ENCODE results near the gene GARNL3.
A peak's percentile ranks its signal among the peaks of the same experiment; 100 is the strongest.

GARNL3 gene

GRCh38 chr9:127233550-127233949 is 31.0 kb upstream of the GARNL3 start:
- CTCF ChIA-PET: no interaction called here
- no peak for DNase-seq (ENCODE audit: extremely low spot score)
- POLR2A ChIA-PET: no interaction called here
- no peak for TF ChIP-seq CTCF (IDR thresholded peaks at IDR 0.05; ENCODE audit: control extremely low read depth, extremely low read depth, low read depth, missing control alignments)

- no peak for DNase-seq (ENCODE audit: extremely low spot score)
- ChIA-PET POLR2A (no interaction called here), CTCF (no interaction called here)
- no peak for TF ChIP-seq CTCF (IDR thresholded peaks at IDR 0.05; ENCODE audit: control extremely low read depth, extremely low read depth, low read depth, missing control alignments)
Measured at GRCh38 chr9:127233989-127234388, 30.6 kb upstream of the GARNL3 start.

- no peak for TF ChIP-seq CTCF (IDR thresholded peaks at IDR 0.05; ENCODE audit: control extremely low read depth, extremely low read depth, low read depth, missing control alignments)
- ChIA-PET CTCF (interaction anchor here (1.2 kb wide), 1 partner anchor 11 kb away, joined by 4 read pairs; no protein-coding TSS in a partner anchor), POLR2A (no interaction called here)
- DNase-seq (ENCODE audit: extremely low spot score): no peak
Measured at GRCh38 chr9:127237801-127238200, 26.8 kb upstream of the GARNL3 start.

- CTCF ChIA-PET: no interaction called here
- POLR2A ChIA-PET: no interaction called here
- no peak for TF ChIP-seq CTCF (IDR thresholded peaks at IDR 0.05; ENCODE audit: control extremely low read depth, extremely low read depth, low read depth, missing control alignments)
- DNase-seq (ENCODE audit: extremely low spot score): no peak
Measured at GRCh38 chr9:127241354-127241753, 23.2 kb upstream of the GARNL3 start.

GRCh38 chr9:127244609-127245601 is 19.7 kb upstream of the GARNL3 start:
- DNase-seq (ENCODE audit: extremely low spot score): peak; percentile 98
- TF ChIP-seq CTCF (IDR thresholded peaks at IDR 0.05; ENCODE audit: control extremely low read depth, extremely low read depth, low read depth, missing control alignments): no peak
- POLR2A ChIA-PET: interaction anchor here (1.0 kb wide), 1 partner anchor 152 kb away, joined by 3 read pairs; the partner anchor contains the start of gene SLC2A8
- CTCF ChIA-PET: interaction anchor here (1.0 to 1.8 kb wide), 5 partner anchors 9 to 152 kb away, joined by 3 to 5 read pairs (median 4); partner anchors contain the start of gene SLC2A8

- no peak for DNase-seq (ENCODE audit: extremely low spot score)
- POLR2A ChIA-PET: interaction anchor here (1.0 kb wide), 1 partner anchor 151 kb away, joined by 3 read pairs; the partner anchor contains the start of gene SLC2A8
- TF ChIP-seq CTCF (IDR thresholded peaks at IDR 0.05; ENCODE audit: control extremely low read depth, extremely low read depth, low read depth, missing control alignments): no peak
- CTCF ChIA-PET: interaction anchor here (1.6 to 1.7 kb wide), 2 partner anchors 10 to 151 kb away, joined by 4 to 5 read pairs; partner anchors contain the start of gene SLC2A8
Measured at GRCh38 chr9:127245637-127246164, 18.9 kb upstream of the GARNL3 start.

All from GM10248 (cell line).